ENCODE data around the gene NAPG. TPM values are rescaled to one million over a fixed set of nuclear protein-coding genes. Genes with fewer than 3 reads are reported as not detected.
A peak's percentile ranks its signal among the peaks of the same experiment; 100 is the strongest.

NAPG gene
- total and polyA plus RNA-seq, 8 donors: 25.2 to 37.7 (median 29.3) TPM

DNA sequence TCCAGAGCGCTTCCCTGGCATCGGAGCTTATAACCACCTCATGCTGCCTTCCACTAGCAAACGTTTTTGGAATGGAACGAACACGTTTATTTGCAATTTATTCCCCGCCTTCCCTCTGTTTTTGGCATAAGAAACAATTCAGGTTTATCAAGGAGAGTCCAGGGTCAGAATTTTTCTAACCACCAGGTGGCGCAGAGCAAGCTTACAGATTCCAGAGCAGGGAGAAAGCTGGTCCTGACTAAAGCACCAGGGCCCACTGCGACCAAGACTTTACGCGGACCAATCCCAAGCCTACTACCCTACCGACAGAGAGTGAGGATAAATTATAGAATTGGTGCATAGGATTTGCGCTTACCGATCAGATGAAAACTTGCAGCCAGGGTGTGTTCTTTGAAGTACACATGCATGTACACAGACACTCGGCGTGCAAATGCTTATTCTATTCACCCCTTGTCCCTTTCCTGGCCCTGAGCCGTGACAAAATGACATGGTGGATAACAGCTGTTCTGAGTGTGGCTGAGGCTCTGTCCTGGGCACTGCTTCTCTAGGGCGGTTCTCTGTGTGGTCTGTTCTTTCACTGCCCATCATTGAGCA is 34.7 kb downstream of the NAPG start:
- H3K27me3 ChIP-seq: no peaks in the 10 kb centered on the region
- no peak overlapping the region for H3K4me3 ChIP-seq
- intact Hi-C loops (cut with DNase I): no loop called here
- TF ChIP-seq, protein P1, sequence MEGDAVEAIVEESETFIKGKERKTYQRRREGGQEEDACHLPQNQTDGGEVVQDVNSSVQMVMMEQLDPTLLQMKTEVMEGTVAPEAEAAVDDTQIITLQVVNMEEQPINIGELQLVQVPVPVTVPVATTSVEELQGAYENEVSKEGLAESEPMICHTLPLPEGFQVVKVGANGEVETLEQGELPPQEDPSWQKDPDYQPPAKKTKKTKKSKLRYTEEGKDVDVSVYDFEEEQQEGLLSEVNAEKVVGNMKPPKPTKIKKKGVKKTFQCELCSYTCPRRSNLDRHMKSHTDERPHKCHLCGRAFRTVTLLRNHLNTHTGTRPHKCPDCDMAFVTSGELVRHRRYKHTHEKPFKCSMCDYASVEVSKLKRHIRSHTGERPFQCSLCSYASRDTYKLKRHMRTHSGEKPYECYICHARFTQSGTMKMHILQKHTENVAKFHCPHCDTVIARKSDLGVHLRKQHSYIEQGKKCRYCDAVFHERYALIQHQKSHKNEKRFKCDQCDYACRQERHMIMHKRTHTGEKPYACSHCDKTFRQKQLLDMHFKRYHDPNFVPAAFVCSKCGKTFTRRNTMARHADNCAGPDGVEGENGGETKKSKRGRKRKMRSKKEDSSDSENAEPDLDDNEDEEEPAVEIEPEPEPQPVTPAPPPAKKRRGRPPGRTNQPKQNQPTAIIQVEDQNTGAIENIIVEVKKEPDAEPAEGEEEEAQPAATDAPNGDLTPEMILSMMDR (IDR thresholded peaks at IDR 0.05): peak; percentile 70 to 79
- ATAC-seq: peak; percentile 70
- no peak overlapping the region for H3K27ac ChIP-seq
- H3K4me1 ChIP-seq: peaks cover 8 to 12% of the 10 kb centered on the region in 2 donors
- DNase-seq: peak in 3 of 4 donors; percentile 55 to 82 (median 71)
- H3K36me3 ChIP-seq: peaks cover 0 to 23% of the 10 kb centered on the region in 2 donors
- no peaks in the 10 kb centered on the region for H3K9me3 ChIP-seq

DNA sequence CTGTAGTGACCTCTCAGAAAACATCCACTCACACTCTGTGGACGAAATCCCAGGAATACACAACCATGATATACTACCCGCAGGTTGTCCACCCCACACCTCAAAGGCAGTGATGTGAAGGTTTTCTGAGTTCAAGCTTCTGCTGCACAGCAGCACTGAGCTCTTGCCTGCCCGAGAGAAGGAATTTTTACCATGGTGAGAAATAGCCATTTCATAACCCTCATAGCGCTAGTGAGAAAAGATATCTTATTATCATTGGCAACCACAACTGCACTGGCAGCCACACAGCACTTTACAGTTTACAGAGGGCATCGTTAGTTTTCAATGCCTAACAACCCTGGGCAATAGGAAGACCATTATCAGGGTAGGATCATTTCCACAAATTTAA is 36.9 kb downstream of the NAPG start:
- no peak for ATAC-seq
- intact Hi-C loops (cut with DNase I): no loop called here
- Histone ChIP-seq H3K9me3 (no peaks in the 10 kb centered on the region), H3K4me1 (peaks cover 8 to 12% of the 10 kb centered on the region in 2 donors), H3K27ac (no peak overlapping the region), H3K4me3 (no peak overlapping the region), H3K27me3 (no peaks in the 10 kb centered on the region), H3K36me3 (peaks cover 0 to 2% of the 10 kb centered on the region in 2 donors)
- TF ChIP-seq, protein P1 (IDR thresholded peaks at IDR 0.05): no peak
- DNase-seq: no peak

DNA sequence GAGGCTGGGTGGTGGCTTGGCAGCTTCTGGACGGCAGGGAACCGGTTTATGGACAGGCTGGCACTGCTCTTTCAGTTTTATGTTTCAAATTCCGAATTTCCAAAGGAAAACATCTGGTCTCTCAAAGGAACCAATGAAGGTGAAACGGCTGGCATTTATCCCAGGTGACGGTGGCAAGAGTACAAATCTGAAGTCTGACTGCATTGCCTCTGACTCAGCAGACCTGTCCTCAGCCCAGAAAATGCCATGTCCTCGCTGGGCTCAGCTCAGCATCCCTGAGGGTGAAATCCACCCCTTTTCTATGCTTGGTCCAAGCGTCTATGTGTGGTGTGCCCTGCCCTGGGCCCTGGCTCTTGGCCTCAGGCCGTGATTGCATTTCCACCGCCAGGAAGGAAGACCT is 38.1 kb downstream of the NAPG start:
- Histone ChIP-seq H3K27me3 (no peaks in the 10 kb centered on the region), H3K36me3 (no peaks in the 10 kb centered on the region), H3K4me3 (no peak overlapping the region), H3K9me3 (no peaks in the 10 kb centered on the region), H3K4me1 (peaks cover 8 to 12% of the 10 kb centered on the region in 2 donors), H3K27ac (no peak overlapping the region)
- no peak for DNase-seq
- TF ChIP-seq, protein P1 (IDR thresholded peaks at IDR 0.05): no peak
- intact Hi-C loops (cut with DNase I): no loop called here
- no peak for ATAC-seq

DNA sequence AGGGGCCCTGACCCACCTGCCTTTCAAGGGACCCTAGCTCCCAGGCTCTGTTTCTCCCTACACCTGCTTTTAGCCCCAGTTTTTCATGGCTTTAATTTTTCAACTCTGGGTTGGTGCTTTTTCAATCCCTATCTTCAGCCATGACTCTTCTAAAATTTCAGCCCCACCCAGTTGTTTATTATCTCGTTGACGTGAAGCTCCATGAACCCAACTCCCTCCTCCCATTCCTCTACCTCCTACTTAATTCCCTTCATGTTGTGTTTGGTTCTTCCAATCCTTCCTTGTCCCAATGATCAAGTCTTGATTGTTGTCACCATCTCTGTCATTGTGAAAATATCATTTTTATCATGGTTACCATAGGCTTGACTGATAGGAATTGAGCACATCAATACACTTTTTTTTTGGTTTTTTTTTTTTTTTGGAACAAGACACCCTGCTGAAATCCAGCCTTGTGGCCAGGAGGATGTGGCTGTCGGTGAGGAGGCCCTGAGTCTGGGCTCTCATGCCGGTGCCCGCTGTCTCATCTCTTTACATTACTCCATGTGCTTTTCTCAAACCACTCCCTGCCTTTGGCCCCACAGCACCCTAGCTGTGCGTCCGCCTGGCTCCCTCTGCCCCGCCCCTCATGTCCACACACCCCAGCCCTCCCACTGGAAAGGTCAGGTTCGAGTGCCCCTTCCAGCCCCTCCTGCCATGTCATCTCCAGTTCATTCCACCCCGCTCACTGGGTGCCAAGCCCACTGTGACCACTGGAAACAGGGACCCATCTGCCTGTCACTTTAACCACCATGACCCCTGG is 39.3 kb downstream of the NAPG start:
- no peak overlapping the region for H3K4me3 ChIP-seq
- intact Hi-C loops (cut with DNase I): no loop called here
- peaks cover 5 to 6% of the 10 kb centered on the region in 2 donors for H3K4me1 ChIP-seq
- H3K27me3 ChIP-seq: no peaks in the 10 kb centered on the region
- no peak for ATAC-seq
- H3K36me3 ChIP-seq: no peaks in the 10 kb centered on the region
- H3K9me3 ChIP-seq: no peaks in the 10 kb centered on the region
- TF ChIP-seq, protein P1 (IDR thresholded peaks at IDR 0.05): no peak
- no peak overlapping the region for H3K27ac ChIP-seq
- DNase-seq: no peak

DNA sequence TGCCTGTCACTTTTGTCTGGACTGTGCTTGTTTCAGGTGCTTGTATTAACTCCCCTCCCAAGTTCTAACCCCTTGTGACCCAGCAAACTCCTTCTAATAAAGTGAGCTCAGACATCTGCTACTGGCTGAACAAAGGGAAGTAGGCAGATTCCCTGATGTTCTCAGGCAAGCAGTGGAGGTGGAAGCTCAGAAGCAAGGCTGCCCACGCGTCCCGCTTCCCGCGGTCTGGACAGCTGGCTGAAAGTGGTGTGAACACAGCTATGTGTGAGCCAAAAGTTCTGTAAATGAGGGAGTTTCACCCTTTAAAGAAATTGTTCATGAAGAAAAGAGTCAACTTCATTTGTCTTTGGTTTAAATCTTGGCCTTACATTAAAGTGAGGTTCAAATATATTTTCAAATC is 40.0 kb downstream of the NAPG start:
- no peaks in the 10 kb centered on the region for H3K27me3 ChIP-seq
- DNase-seq (no peak), ATAC-seq (no peak)
- H3K27ac ChIP-seq: no peak overlapping the region
- intact Hi-C loops (cut with DNase I): no loop called here
- H3K36me3 ChIP-seq: no peaks in the 10 kb centered on the region
- H3K4me3 ChIP-seq: no peak overlapping the region
- no peaks in the 10 kb centered on the region for H3K4me1 ChIP-seq
- TF ChIP-seq, protein P1 (IDR thresholded peaks at IDR 0.05): no peak
- no peaks in the 10 kb centered on the region for H3K9me3 ChIP-seq

All from left lung (tissue), 10 donors.